Fibroblast of lung (primary cell): ENCODE data around the gene UBE2E3. TPM values are rescaled to one million over a fixed set of nuclear protein-coding genes. Genes with fewer than 3 reads are reported as not detected.

Experiments
- DNase-seq, 2 donors: peaks; one replicate each; pipeline versions ENCODE4 v3.0.0 to v3.0.0-alpha.2; 2010; ENCODE audit warnings: low read depth in 2 of 2
- H2AFZ ChIP-seq: 2 replicates; pipeline ENCODE4 v1.5.1; 2012; ENCODE audit warnings: low read length, control low read depth, inconsistent platforms
- H3K27ac ChIP-seq: 2 replicates; pipeline ENCODE4 v1.5.1; 2011; ENCODE audit warnings: low read length, control low read depth; ENCODE audit not compliant: insufficient read depth
- H3K27me3 ChIP-seq: 2 replicates; pipeline ENCODE4 v1.5.1; 2011; ENCODE audit warnings: mild to moderate bottlenecking, low read length; ENCODE audit not compliant: control insufficient read depth, insufficient read depth
- H3K36me3 ChIP-seq: 2 replicates; pipeline ENCODE4 v1.5.1; 2011; ENCODE audit warnings: low read length; ENCODE audit not compliant: control insufficient read depth, insufficient read depth
- H3K4me1 ChIP-seq: 2 replicates; pipeline ENCODE4 v1.5.1; 2011; ENCODE audit warnings: low read length; ENCODE audit not compliant: control insufficient read depth, insufficient read depth; ENCODE audit errors: extremely low read depth
- H3K4me2 ChIP-seq: 2 replicates; pipeline ENCODE4 v1.5.1; 2011; ENCODE audit warnings: low read length, control low read depth; ENCODE audit not compliant: insufficient read depth; ENCODE audit errors: extremely low read depth
- H3K4me3 ChIP-seq, 4 experiments: fragments of 200-600 bp in 1 of 4; sonication (generic) in 1 of 4; replicated peaks in 1 of 4; 2 replicates each; pipeline ENCODE4 v1.5.1; 2011 to 2016; ENCODE audit warnings: low read length in 4 of 4, low read depth in 3 of 4, mild to moderate bottlenecking in 3 of 4, control low read depth in 2 of 4, inconsistent platforms in 1 of 4, mixed read lengths in 1 of 4; ENCODE audit not compliant: insufficient read depth in 1 of 4; ENCODE audit errors: control extremely low read depth in 1 of 4
- H3K79me2 ChIP-seq: 2 replicates; pipeline ENCODE4 v1.5.1; 2012; ENCODE audit warnings: mild to moderate bottlenecking, low read length, inconsistent platforms; ENCODE audit not compliant: control insufficient read depth, insufficient read depth
- H3K9ac ChIP-seq: 2 replicates; pipeline ENCODE4 v1.5.1; 2011; ENCODE audit warnings: mild to moderate bottlenecking, low read length, control low read depth; ENCODE audit not compliant: insufficient read depth
- H3K9me3 ChIP-seq: 2 replicates; pipeline ENCODE4 v1.5.1; 2012; ENCODE audit warnings: low read depth, low read length; ENCODE audit not compliant: control insufficient read depth, insufficient read depth
- H4K20me1 ChIP-seq: 2 replicates; pipeline ENCODE4 v1.5.1; 2011; ENCODE audit warnings: low read length; ENCODE audit not compliant: control insufficient read depth, insufficient read depth; ENCODE audit errors: extremely low read depth
- EZH2 ChIP-seq: IDR thresholded peaks from 2 replicates; pipeline ENCODE4 v1.5.1; 2012; ENCODE audit warnings: low read length, control low read depth, mild to moderate bottlenecking; ENCODE audit errors: missing control alignments
- polyA plus RNA-seq, 2 donors: library from polyadenylated mRNA; depleted of rRNA in 1 of 2; stranded (reverse) in 1 of 2; unstranded in 1 of 2; fragments of >200 nt; gene quantifications; 2 replicates each; pipeline ENCODE4 v1.2.1, GENCODE V29; 2011 to 2012; ENCODE audit warnings: missing spikeins in 1 of 2
- total RNA-seq: library from RNA; depleted of rRNA; stranded (reverse); fragments of >200 nt; gene quantifications from 2 replicates; pipeline ENCODE4 v1.2.1, GENCODE V29; 2014
- TF ChIP-seq, protein P1 (sequence below), 2 donors: IDR thresholded peaks in 1 of 2; conservative IDR thresholded peaks in 1 of 2; 1 replicate in 1 of 2; 2 replicates in 1 of 2; pipeline ENCODE4 v1.5.1; 2011 to 2012; ENCODE audit warnings: low read length in 2 of 2, control low read depth in 1 of 2, inconsistent platforms in 1 of 2, low read depth in 1 of 2, mild to moderate bottlenecking in 1 of 2

The UBE2E3 gene
- total and polyA plus RNA-seq, 2 donors (not counting 1 experiment from before 2014, with no cell fraction given): 57.5 to 138 TPM

DNA sequence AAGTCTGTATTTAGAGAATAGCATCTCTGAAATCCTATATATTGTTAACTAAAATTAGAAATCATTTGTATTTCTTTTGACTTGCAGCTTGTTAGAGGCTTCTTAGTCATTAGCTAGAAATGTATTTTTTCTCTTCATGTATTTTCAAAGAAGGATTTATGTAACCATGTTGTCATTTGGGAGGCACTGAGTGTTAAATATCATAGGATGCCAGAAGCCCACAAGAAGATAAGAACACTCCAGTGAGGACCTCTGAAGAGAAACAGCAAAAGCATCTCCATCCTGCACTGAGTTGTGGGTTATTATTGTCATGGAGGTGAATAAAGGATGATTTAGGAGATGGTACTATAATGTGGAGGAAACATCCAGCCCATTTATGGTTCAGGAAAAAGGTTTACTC is 93.5 kb downstream of the UBE2E3 start:
- no peak for TF ChIP-seq EZH2
- TF ChIP-seq, protein P1, sequence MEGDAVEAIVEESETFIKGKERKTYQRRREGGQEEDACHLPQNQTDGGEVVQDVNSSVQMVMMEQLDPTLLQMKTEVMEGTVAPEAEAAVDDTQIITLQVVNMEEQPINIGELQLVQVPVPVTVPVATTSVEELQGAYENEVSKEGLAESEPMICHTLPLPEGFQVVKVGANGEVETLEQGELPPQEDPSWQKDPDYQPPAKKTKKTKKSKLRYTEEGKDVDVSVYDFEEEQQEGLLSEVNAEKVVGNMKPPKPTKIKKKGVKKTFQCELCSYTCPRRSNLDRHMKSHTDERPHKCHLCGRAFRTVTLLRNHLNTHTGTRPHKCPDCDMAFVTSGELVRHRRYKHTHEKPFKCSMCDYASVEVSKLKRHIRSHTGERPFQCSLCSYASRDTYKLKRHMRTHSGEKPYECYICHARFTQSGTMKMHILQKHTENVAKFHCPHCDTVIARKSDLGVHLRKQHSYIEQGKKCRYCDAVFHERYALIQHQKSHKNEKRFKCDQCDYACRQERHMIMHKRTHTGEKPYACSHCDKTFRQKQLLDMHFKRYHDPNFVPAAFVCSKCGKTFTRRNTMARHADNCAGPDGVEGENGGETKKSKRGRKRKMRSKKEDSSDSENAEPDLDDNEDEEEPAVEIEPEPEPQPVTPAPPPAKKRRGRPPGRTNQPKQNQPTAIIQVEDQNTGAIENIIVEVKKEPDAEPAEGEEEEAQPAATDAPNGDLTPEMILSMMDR (conservative IDR thresholded peaks at IDR 0.05 in 1 of 2, IDR thresholded peaks at IDR 0.05 in 1 of 2; ENCODE audit: low read depth in 1 of 2, low read length in 2 of 2): no peak
- no peak overlapping the region for H3K27ac ChIP-seq
- H3K4me3 ChIP-seq: no peak overlapping the region
- H3K4me1 ChIP-seq: peaks cover 8% of the 10 kb centered on the region
- H4K20me1 ChIP-seq: no peaks in the 10 kb centered on the region
- peak in 1 of 2 donors; percentile 79 for DNase-seq
- no peak overlapping the region for H3K4me2 ChIP-seq
- H3K9ac ChIP-seq: no peak overlapping the region
- no peaks in the 10 kb centered on the region for H3K36me3 ChIP-seq
- peaks cover 10% of the 10 kb centered on the region for H3K79me2 ChIP-seq
- no peaks in the 10 kb centered on the region for H3K27me3 ChIP-seq
- H2AFZ ChIP-seq: no peak overlapping the region
- no peaks in the 10 kb centered on the region for H3K9me3 ChIP-seq

DNA sequence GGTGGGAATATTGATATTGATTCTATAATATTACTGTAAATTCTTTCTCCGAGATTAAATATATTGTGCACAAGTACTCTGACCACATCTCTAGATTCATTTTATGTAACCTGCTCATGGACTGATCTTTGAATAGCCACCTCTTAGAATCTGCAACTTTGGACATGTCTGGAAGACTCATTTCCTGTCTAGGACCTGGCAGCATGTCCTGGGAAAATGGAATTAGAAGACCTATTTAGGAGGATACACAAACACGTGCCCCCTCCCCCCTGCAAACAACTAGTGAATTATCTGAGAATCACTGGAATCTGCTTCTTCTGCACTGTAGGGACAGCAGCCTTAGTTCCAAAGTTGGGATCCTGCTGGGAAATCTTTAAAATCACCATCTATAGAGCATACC is 94.1 kb downstream of the UBE2E3 start:
- Histone ChIP-seq H3K27ac (no peak overlapping the region), H4K20me1 (no peaks in the 10 kb centered on the region), H3K4me1 (peaks cover 8% of the 10 kb centered on the region), H3K79me2 (peaks cover 10% of the 10 kb centered on the region), H3K9me3 (no peaks in the 10 kb centered on the region), H3K27me3 (no peaks in the 10 kb centered on the region), H3K9ac (no peak overlapping the region), H2AFZ (no peak overlapping the region), H3K4me3 (no peak overlapping the region), H3K4me2 (no peak overlapping the region), H3K36me3 (no peaks in the 10 kb centered on the region)
- DNase-seq: peak in 1 of 2 donors; percentile 43
- TF ChIP-seq, protein P1 (conservative IDR thresholded peaks at IDR 0.05 in 1 of 2, IDR thresholded peaks at IDR 0.05 in 1 of 2; ENCODE audit: low read depth in 1 of 2, low read length in 2 of 2): no peak

GRCh38 chr2:181076658-181077057 is 96.3 kb downstream of the UBE2E3 start:
- H3K27me3 ChIP-seq: no peaks in the 10 kb centered on the region
- H3K4me3 ChIP-seq: no peak overlapping the region
- no peak overlapping the region for H3K27ac ChIP-seq

More at GRCh38 chr2:181076658-181077057, 96.3 kb downstream of the UBE2E3 start:
- H3K4me2 ChIP-seq: no peak overlapping the region
- no peak overlapping the region for H3K9ac ChIP-seq
- no peaks in the 10 kb centered on the region for H3K36me3 ChIP-seq
- H3K4me1 ChIP-seq: peaks cover 8% of the 10 kb centered on the region
- no peak overlapping the region for H2AFZ ChIP-seq
- DNase-seq: no peak
- no peaks in the 10 kb centered on the region for H3K9me3 ChIP-seq
- no peaks in the 10 kb centered on the region for H4K20me1 ChIP-seq
- TF ChIP-seq, protein P1 (conservative IDR thresholded peaks at IDR 0.05 in 1 of 2, IDR thresholded peaks at IDR 0.05 in 1 of 2; ENCODE audit: low read depth in 1 of 2, low read length in 2 of 2): no peak
- no peak for TF ChIP-seq EZH2
- H3K79me2 ChIP-seq: peaks cover 2% of the 10 kb centered on the region
